Adrenal gland (tissue), 5 donors: ENCODE results near the gene P2RX3.

Experiments
- CTCF ChIP-seq, 6 experiments: fragments of 450-650 bp in 4 of 6; fragments of 200-600 bp in 2 of 6; sonication (generic) in 1 of 6; IDR thresholded peaks; 1 replicate in 5 of 6; 2 replicates in 1 of 6; pipeline versions ENCODE4 v1.5.1 to v1.8.0; 2016 to 2021; ENCODE audit warnings: antibody characterized with exemption in 6 of 6, mild to moderate bottlenecking in 2 of 6, moderate library complexity in 1 of 6
- POLR2A ChIP-seq, 2 donors: fragments of 450-650 bp; IDR thresholded peaks; one replicate each; pipeline ENCODE4 v1.6.1; 2017; ENCODE audit warnings: antibody characterized with exemption in 2 of 2, mild to moderate bottlenecking in 2 of 2, moderate library complexity in 1 of 2
- donor health status: DM: no; HTN: no; CAD: no.

- TF ChIP-seq CTCF (IDR thresholded peaks at IDR 0.05) (no peak), POLR2A (IDR thresholded peaks at IDR 0.05) (no peak)
These were observed 71.4 kb downstream of the P2RX3 start for GRCh38 chr11:57409321-57410100.
